ENCODE data around the gene TSHZ2.

GRCh38 chr20:53488775-53489272, 516.7 kb downstream of the TSHZ2 start:
- no peak for TF ChIP-seq CEBPB (IDR thresholded peaks at IDR 0.05)
- no peak for TF ChIP-seq REST (IDR thresholded peaks at IDR 0.05; ENCODE audit: low read depth)
- TF ChIP-seq MAX (IDR thresholded peaks at IDR 0.05), result no peak
- TF ChIP-seq EGR1 (IDR thresholded peaks at IDR 0.05), result no peak
- no peak for TF ChIP-seq NFIC (IDR thresholded peaks at IDR 0.05)

Data from Ishikawa (cell line).